HG03521 (cell line): ENCODE measurements around the gene PLEKHA7.

Experiments
- ATAC-seq: cut with Tn5 transposase; IDR thresholded peaks from one replicate; pipeline ENCODE4 v1.9.1; 2021; ENCODE audit warnings: mild to moderate bottlenecking, moderate library complexity; ENCODE audit not compliant: unreplicated experiment

Gene PLEKHA7

GRCh38 chr11:16854979-16855378 is 159.2 kb downstream of the PLEKHA7 start:
- ATAC-seq = no peak

DNA sequence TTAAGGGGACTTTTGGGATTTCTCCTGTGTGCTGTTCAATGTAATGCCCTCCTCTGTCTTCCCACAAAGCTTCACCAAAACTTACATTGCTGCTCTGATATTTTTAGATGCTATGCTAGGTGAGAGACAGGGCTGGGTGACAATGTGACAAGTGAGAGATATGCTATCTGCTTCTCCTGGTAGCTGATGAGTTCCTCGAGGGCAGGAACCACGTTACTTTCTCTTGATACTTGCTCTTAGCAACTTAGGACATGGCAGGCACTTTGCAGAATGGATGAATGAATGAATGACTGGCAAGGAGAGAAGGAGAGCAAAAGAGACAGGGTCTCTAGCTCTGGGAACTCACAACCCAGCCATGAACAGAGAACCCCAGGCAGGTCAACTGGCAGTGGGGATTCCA is 160.4 kb downstream of the PLEKHA7 start:
- ATAC-seq = no peak

- no peak for ATAC-seq
Observed at GRCh38 chr11:16853266-16853665, 160.9 kb downstream of the PLEKHA7 start.

DNA sequence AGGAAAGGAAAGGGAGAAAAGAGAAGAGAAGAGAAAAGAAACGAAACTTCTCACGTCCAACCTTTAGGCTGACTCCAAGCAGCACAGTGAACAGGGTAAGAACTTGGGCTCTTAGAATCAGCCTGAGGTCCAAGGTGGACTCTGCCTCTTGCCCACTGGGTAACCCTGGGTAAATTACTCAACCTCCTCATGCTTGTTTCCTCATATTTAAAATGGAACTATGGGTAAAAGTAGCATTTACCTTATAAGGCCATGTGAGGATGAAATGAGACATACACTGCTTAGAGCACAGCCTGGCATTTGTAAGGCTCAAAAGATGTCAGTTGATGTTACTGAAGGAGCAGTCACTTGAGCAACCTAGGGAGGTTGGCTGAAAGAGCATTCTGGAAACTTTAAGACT is 167.9 kb downstream of the PLEKHA7 start:
- ATAC-seq = no peak

- no peak for ATAC-seq
Observed at GRCh38 chr11:16844268-16844771, 169.9 kb downstream of the PLEKHA7 start.

DNA sequence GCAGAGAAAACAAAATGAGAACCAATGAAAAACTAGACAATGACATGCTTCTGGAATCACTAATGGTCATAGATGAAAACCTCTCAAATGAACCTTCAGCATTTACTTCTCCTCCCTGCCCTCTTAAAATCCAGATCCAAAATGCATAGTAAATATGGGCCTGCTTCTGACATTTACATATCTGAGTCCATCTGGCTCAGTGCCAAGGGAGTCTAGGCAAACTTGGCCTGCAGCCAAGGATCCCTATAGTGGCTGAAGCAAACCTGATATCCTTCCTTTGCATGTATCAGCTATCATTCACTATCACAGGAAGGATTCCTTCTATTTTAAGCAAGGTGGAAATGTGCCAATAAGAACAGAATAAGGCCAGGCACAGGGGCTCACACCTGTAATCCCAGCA is 170.9 kb downstream of the PLEKHA7 start:
- ATAC-seq = no peak

DNA sequence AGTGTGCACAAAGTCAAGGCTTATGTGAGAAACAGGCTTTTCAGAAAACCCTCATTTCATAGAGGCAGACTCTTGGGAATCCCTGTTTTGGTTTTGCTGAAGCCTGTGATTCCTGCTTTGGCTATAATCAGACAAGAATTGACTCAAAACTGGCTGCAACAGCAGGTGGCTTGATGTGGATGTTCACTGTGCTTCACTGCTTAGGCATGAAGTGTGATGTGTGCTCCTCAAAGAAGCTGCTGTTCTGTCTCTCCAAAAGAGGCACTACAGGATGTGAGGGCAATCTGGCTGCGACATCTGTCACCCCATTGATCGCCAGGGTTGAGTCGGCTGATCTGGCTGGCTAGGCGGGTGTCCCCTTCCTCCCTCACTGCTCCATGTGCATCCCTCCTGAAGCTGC is 172.2 kb downstream of the PLEKHA7 start:
- ATAC-seq = no peak

DNA sequence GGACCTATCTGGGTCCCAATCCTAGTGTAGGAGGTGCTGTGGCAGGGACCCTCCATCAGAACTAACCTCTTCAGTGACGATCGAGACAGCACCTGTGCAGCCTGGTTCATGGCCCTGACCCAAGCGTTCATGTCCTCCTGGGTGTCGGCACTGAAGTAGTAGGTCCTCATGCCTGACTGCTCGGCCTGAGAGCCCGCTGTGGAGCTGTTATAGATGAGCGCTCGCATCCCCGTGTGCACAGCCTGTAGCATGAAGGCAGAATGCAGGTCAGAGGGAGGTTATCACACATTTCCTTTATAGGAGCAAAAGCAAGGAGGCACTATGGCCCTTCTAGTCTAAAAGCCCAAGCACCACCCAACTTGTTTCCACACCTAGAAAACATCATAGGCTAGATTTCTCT is 172.7 kb downstream of the PLEKHA7 start:
- ATAC-seq = no peak

- no peak for ATAC-seq
Observed at GRCh38 chr11:16840951-16841350, 173.3 kb downstream of the PLEKHA7 start.

DNA sequence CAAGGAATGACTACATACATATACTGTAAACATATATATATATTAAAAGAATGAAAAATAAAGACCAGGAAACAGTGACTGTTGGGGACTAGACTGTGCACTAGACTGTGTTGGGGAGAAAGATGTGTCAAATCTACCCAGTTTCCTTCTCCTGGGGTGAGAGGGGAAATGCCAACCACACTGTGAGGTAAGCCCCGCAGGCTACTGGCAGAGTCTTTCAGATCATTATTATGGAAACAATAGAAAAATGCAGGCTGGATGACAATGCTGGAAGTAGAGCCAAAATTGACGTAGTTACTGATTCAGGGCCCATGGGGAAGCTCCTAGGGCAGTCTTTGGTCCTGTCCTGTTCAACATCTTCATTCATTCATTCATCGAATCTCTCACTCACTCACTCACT is 174.4 kb downstream of the PLEKHA7 start:
- no peak for ATAC-seq

DNA sequence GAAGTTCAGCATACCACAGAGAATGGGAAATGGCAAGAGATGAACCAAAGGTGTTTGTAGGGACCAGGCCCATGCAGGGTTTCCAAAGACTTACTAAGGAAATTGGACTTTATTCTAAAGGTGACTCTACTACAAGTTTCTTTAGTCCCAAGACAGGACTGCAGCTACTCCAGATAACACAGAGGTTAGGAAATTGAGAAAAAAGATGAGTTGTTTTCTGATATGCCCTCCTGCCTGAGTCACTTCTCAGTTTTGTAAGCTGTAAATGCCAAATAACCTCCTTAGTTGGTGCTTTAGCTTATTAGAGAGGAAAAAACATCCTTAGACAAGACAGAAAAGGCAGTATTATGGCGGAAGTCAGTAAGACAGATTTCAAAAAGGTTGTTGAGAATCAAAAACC is 179.8 kb downstream of the PLEKHA7 start:
- no peak for ATAC-seq

DNA sequence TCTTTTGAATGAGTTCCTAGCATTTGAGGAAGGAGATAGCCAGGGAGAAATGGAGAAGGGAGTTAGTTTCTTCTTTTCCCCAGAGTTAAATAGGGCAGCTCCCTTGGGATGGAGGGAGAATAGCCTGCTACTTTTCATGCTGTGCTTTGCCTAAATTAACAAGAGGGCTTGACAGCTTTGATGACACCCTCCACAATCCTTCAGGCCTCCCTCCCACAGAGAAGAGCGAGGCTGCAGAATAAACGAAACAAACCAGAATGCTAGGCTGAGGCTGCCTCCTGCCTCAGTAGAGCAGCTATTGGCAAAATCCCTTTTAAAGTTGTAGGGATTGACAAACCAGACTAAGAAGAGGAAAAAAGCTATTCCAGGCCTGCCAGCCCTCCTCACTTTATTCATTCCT is 181.2 kb downstream of the PLEKHA7 start:
- ATAC-seq = no peak

- ATAC-seq = no peak
Observed at GRCh38 chr11:16832193-16832539, 182.0 kb downstream of the PLEKHA7 start.

DNA sequence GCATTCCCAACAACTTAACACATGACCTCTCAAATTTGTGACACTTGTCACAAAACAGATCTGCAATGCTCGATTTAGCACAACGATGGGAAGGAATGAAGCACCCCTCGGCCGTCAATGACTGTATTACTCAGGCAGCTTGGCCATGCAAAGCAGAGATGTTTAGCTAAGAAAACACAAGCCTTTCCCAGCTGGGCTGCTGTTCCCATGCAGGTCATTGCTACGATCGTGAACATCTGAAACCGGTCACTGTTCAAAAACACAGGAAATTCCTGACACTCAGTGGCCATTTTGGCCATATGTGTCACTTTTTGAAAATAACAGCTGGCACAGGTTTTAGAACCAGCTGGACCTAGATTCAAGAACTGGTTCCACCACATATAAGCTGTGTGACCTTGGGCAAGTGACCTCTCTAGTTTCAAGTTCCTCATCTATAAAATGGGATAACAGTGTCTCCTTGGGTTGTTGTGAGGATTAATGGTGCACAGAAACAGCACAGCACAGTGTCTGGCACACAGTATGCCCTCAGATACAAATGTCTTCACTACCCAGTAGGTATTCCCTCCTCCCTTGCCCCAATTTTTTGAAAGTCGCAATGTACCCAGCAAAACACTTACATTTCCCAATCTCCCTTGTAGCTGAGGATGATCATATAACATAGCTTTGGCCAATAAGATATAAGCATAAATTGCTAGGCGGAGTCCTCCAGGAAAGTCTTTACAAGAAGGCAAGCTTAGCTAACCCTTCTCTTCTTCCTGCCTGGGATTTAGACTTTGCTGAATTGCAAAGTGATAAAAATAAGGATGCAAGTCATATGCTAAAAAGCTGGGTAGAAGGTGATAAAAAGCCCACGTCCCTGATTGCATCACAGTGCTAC is 182.7 kb downstream of the PLEKHA7 start:
- no peak for ATAC-seq

DNA sequence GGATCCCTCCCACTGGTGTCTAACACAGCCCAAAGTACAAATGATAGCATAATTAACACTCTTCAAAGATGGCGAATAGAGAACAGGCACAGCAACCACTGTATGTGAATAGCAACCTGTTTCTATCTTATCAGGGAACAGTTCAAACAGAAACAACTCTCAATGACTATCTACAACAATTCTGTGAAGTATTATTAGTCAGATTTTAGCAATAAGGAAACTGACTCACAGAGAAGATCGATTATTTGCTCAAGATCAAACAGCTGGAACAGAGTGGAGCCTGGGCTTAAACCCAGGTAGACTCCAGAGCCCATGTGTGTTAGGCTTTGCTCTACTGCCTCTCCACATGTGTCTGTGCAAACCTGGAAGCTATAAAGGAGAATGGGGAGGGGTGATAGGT is 187.1 kb downstream of the PLEKHA7 start:
- ATAC-seq = no peak

DNA sequence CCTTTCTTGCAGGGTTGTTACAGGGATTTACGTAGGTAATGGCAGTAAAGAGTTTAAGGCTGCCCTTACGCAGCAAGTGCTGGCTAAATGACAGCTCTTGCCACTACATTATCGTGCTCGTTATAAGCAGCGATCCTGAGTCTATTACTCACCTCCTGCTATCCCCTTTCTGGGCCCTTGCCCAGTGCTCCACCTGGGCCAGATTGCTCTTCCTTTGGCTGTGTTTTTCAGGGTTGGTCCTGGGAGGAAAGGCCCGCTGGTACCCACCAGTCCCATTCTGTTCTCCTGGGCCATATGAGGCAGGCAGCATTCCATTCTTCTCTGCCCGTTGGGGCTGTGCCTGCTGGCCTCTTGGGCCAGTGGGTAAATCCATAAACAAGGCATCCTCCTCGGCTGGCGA is 188.2 kb downstream of the PLEKHA7 start:
- no peak for ATAC-seq

GRCh38 chr11:16825101-16825500 is 189.1 kb downstream of the PLEKHA7 start:
- no peak for ATAC-seq

- peak; percentile 82 for ATAC-seq
Observed at GRCh38 chr11:16820324-16821092, 193.7 kb downstream of the PLEKHA7 start.

GRCh38 chr11:16818284-16818683 is 195.9 kb downstream of the PLEKHA7 start:
- ATAC-seq = no peak

DNA sequence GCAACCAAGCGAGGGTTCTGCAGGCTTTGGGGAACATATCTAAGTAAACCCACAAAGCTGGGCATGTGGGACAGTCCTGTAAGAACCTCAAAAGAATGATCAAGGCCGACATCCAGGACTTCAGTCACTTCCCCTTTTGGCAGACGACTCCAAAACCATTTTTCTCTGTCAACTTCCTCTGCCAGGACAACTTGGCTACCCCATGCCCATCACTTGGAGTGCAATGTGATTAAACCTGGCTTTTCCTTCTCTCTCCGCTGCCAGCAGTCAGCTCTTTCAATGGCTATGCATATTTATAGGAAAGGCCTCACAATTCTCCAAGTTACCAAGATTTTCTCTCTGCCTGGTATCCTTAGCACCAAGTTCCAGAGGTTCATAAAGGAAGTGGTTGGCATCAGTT is 196.9 kb downstream of the PLEKHA7 start:
- no peak for ATAC-seq

DNA sequence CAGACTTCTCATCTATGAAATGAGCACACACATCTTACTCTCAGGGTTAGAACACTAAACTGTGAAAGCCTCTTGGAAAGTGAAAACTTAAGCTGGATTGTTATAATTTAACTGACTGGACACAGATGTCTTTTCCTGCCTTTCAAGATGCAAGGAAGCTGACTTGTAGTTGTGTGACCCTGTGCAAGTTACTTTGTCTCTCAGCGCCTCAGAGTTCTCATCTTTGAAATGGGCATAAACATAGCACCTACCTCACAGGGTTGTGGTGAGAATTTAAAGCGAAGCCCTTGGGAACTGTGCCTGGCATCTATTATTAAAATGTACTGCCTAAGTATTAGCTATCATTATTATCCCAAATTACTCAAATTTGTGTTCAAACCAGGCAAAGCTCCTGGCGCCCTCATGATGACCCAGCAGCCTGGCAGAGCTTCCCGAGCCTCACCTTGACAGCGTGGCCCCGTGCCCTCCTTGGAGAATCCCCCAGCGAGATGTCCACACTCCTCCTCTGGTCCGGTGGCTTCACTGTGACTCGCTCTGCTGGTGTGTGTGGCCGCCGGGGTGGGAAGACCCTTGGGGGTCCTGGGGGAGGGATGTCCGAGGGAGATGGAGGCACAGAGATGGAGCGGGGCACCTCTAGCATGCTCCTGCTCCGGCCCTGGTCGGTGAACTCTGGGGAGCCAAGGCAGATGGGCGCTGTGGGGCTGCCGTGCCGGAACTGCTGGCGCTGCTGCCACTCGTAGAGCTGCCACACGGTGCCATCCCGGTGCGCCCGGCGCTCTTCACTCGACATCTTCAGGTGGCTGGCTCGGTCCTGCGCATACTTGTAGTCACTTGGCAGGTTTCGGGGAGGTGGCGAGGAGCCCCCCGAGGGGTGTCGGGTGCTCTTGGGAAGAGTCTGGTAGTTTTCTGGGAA is 197.6 kb downstream of the PLEKHA7 start:
- no peak for ATAC-seq
